Psoas muscle (tissue), 8 donors: ENCODE data around the gene ABCC4. TPM values are rescaled to one million over a fixed set of nuclear protein-coding genes. Genes with fewer than 3 reads are reported as not detected.
"Not testable (repeated sequence)": the region's sequence is repeated elsewhere in the genome, so short reads cannot be mapped to it uniquely, and the experiment has no call there.

Experiments
- ATAC-seq, 4 donors: fragments of 200-7000 bp; cut with Tn5 transposase; one replicate each; pipeline ENCODE4 v1.9.1; 2020; ENCODE audit warnings: moderate library complexity in 3 of 4, mild to moderate bottlenecking in 2 of 4
- DNase-seq, 2 donors: peaks; one replicate each; pipeline ENCODE4 v3.0.0-alpha.2; 2020
- H3K27ac ChIP-seq: fragments of 200-600 bp; one replicate; pipeline ENCODE4 v1.8.0; 2022
- H3K27me3 ChIP-seq, 3 donors: fragments of 200-600 bp in 1 of 3; one replicate each; pipeline versions ENCODE4 v1.6.1 to v1.8.0; 2013 to 2022; ENCODE audit warnings: low read length in 2 of 3, mild to moderate bottlenecking in 2 of 3, moderate library complexity in 1 of 3; ENCODE audit not compliant: insufficient read depth in 3 of 3
- H3K36me3 ChIP-seq, 2 donors: fragments of 200-600 bp in 1 of 2; one replicate each; pipeline versions ENCODE4 v1.6.1 to v1.8.0; 2013 to 2022; ENCODE audit warnings: low read depth in 1 of 2, mild to moderate bottlenecking in 1 of 2, moderate library complexity in 1 of 2; ENCODE audit not compliant: insufficient read depth in 1 of 2
- H3K4me1 ChIP-seq: fragments of 200-600 bp; one replicate; pipeline ENCODE4 v1.8.0; 2022
- H3K4me3 ChIP-seq: fragments of 200-600 bp; one replicate; pipeline ENCODE4 v1.8.0; 2022; ENCODE audit warnings: mild to moderate bottlenecking
- H3K9me3 ChIP-seq: fragments of 200-600 bp; one replicate; pipeline ENCODE4 v1.8.0; 2022
- CTCF ChIP-seq: fragments of 200-600 bp; IDR thresholded peaks from one replicate; pipeline ENCODE4 v1.8.0; 2022; ENCODE audit warnings: antibody characterized with exemption
- WGBS, 3 donors: extraction: QIAGEN DNeasy Blood & Tissue Kit; methylation state at CpG; one replicate each; pipeline versions ENCODE4 v1.1.6 to v1.1.7; 2013; 5-methylcytosine and 5-hydroxymethylcytosine counted together
- intact Hi-C, 2 donors: fragments of 100-400 bp; cut with DNase I; formaldehyde crosslinking; loops; one replicate each; pipeline versions ENCODE4 v1.11.0 to v1.14.2; 2022
- polyA plus RNA-seq, 3 donors: library from polyadenylated mRNA; stranded (reverse); fragments of 200-250 nt; gene quantifications; one replicate each; pipeline ENCODE4 v1.2.3, GENCODE V29; 2013
- total RNA-seq, 4 donors: library from RNA; stranded (reverse); fragmentation: NEBNext Ultra II Directional in 2 of 4; extraction: Animal tissue kit (Norgen Biotek cat#: 25700) in 2 of 4; gene quantifications; one replicate each; pipeline versions ENCODE4 v1.2.1 to v1.2.4, GENCODE V29; 2021 to 2023
- donor health status: healthy with polysubstance abuse.
- donor health status: DM: no; HTN: no; CAD: no; lungs with moderate emphysema.
- donor health status: Bipolar disorder and iron deficiency.
- donor health status: healthy.
- donor health status: DM: yes; HTN: yes; CAD: no.
- donor health status: DM: no; HTN: no; CAD: no.
- donor health status: DM: no; HTN: no; CAD: no.
- donor health status: DM: yes; HTN: yes; CAD: no.

The ABCC4 gene
- total and polyA plus RNA-seq, 7 donors = 2.3 to 25.2 (median 6.1) TPM

DNA sequence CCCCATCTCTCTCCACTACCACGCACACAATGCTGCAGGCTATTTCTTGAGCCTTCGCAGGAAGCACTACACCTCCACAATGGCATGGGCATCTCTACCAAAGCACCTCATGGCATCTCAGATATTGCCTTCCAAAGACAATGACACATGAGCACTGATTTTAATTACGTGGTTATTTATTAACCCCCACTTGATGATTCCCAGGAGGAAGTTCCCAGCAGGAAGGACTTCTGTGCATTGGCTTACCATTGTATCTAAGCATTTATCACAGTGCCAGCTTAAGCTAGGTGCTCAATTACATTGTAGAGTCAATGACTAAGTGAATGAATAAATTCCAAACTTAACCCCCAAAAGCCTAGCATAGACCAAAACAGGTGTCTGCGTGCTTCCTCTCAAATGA lies 101.4 kb downstream of the ABCC4 start:
- no peak for TF ChIP-seq CTCF
- Histone ChIP-seq H3K4me1 (peaks cover 7% of the 10 kb centered on the region), H3K27me3 (no peaks in the 10 kb centered on the region), H3K36me3 (peaks cover 3 to 42% of the 10 kb centered on the region in 2 donors), H3K27ac (no peak overlapping the region), H3K4me3 (no peak overlapping the region), H3K9me3 (no peaks in the 10 kb centered on the region)
- DNase-seq (no peak), ATAC-seq (no peak)
- intact Hi-C loops = no loop called here
- 92 to 95% (median 95%) methylated on average over 4 of the region's 4 CpGs for WGBS, 3 donors

DNA sequence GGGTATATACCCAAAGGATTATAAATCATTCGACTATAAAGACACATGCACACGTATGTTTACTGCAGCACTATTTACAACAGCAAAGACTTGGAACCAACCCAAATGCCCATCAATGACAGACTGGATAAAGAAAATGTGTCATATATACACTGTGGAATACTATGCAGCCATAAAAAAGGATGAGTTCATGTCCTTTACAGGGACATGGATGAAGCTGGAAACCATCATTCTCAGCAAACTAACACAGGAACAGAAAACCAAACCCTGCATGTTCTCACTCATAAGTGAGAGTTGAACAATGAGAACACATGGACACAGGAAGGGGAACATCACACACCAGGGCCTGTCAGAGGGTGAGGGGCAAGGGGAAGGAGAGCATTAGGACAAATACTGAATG lies 102.6 kb downstream of the ABCC4 start:
- intact Hi-C loops = not testable (repeated sequence)

GRCh38 chr13:95197548-95197947 lies 103.7 kb downstream of the ABCC4 start:
- intact Hi-C loops = no loop called here
- no peak overlapping the region for H3K27ac ChIP-seq
- DNase-seq (no peak), ATAC-seq (no peak)
- H3K36me3 ChIP-seq = peaks cover 0 to 37% of the 10 kb centered on the region in 2 donors
- H3K9me3 ChIP-seq = no peaks in the 10 kb centered on the region
- no peak for TF ChIP-seq CTCF
- no peaks in the 10 kb centered on the region for H3K27me3 ChIP-seq
- H3K4me1 ChIP-seq = peaks cover 28% of the 10 kb centered on the region
- no peak overlapping the region for H3K4me3 ChIP-seq
- 64 to 85% (median 71%) methylated on average over 4 of the region's 4 CpGs for WGBS, 3 donors

More for the DNA sequence above, 102.6 kb downstream of the ABCC4 start:
- H3K36me3 ChIP-seq = peaks cover 0 to 42% of the 10 kb centered on the region in 2 donors
- H3K27ac ChIP-seq, DNase-seq, H3K9me3 ChIP-seq, ATAC-seq, H3K27me3 ChIP-seq, H3K4me3 ChIP-seq: not testable (repeated sequence)
- peaks cover 19% of the 10 kb centered on the region for H3K4me1 ChIP-seq
- WGBS, 3 donors = 61 to 93% (median 92%) methylated on average over 2 of the region's 2 CpGs

- ATAC-seq = no peak
- intact Hi-C loops = no loop called here
These were observed 106.1 kb downstream of the ABCC4 start for GRCh38 chr13:95195146-95195545.

More at GRCh38 chr13:95195146-95195545, 106.1 kb downstream of the ABCC4 start:
- Histone ChIP-seq H3K27ac (peak overlapping the region; percentile 41), H3K36me3 (peaks cover 0 to 24% of the 10 kb centered on the region in 2 donors), H3K4me3 (no peak overlapping the region), H3K9me3 (no peaks in the 10 kb centered on the region), H3K4me1 (peaks cover 36% of the 10 kb centered on the region), H3K27me3 (no peaks in the 10 kb centered on the region)
- DNase-seq = no peak
- 51 to 65% (median 53%) methylated on average over 6 of the region's 6 CpGs for WGBS, 3 donors
- TF ChIP-seq CTCF = no peak
